ENCODE results near the gene CNTNAP1.

DNA sequence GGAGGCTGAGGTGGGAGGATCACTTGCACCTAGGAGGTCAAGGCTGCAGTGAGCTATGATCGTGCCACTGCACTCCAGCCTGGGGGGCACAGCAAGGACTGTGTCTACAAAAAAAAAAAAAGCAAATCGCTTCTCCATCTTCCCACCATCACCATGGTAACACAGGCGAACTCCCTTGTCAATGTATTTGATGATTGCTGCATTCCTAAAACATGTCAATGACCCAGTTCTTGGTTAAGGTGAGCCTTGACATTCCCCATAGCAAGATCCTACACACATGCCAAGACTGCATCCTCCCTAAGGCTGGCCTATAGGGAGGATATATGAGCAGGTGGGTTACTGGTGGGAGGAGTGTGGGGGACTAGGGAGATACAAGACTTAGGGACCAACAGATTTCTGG lies 12.2 kb downstream of the CNTNAP1 start:
- TF ChIP-seq, protein P1, sequence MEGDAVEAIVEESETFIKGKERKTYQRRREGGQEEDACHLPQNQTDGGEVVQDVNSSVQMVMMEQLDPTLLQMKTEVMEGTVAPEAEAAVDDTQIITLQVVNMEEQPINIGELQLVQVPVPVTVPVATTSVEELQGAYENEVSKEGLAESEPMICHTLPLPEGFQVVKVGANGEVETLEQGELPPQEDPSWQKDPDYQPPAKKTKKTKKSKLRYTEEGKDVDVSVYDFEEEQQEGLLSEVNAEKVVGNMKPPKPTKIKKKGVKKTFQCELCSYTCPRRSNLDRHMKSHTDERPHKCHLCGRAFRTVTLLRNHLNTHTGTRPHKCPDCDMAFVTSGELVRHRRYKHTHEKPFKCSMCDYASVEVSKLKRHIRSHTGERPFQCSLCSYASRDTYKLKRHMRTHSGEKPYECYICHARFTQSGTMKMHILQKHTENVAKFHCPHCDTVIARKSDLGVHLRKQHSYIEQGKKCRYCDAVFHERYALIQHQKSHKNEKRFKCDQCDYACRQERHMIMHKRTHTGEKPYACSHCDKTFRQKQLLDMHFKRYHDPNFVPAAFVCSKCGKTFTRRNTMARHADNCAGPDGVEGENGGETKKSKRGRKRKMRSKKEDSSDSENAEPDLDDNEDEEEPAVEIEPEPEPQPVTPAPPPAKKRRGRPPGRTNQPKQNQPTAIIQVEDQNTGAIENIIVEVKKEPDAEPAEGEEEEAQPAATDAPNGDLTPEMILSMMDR (IDR thresholded peaks at IDR 0.05; ENCODE audit: insufficient read depth, low read length), result no peak
- no peak for TF ChIP-seq POLR2AphosphoS5 (IDR thresholded peaks at IDR 0.05; ENCODE audit: low read depth)
